Type B pancreatic cell (in vitro differentiated cells): ENCODE measurements around the gene GNB5. TPM values are rescaled to one million over a fixed set of nuclear protein-coding genes. Genes with fewer than 3 reads are reported as not detected.
"Not testable (repeated sequence)": the region's sequence is repeated elsewhere in the genome, so short reads cannot be mapped to it uniquely, and the experiment has no call there.

ENCODE experiments used
- DNase-seq: peaks from one replicate; pipeline ENCODE4 v3.0.0; 2021; ENCODE audit warnings: mixed read lengths; ENCODE audit not compliant: unreplicated experiment; ENCODE audit errors: extremely low spot score
- H3K27ac Mint-ChIP-seq: 2 replicates; pipeline ENCODE4 v1.8.0; 2021; ENCODE audit warnings: mild to moderate bottlenecking, mixed read lengths
- H3K27me3 Mint-ChIP-seq: 2 replicates; pipeline ENCODE4 v1.8.0; 2021; ENCODE audit warnings: mixed read lengths
- H3K36me3 Mint-ChIP-seq: 2 replicates; pipeline ENCODE4 v1.8.0; 2021; ENCODE audit warnings: mixed read lengths
- H3K4me1 Mint-ChIP-seq: one replicate; pipeline ENCODE4 v1.8.0; 2021; ENCODE audit warnings: mixed read lengths; ENCODE audit not compliant: unreplicated experiment
- H3K4me3 Mint-ChIP-seq: 2 replicates; pipeline ENCODE4 v1.8.0; 2021; ENCODE audit warnings: mild to moderate bottlenecking, mixed read lengths
- H3K9me3 Mint-ChIP-seq: 2 replicates; pipeline ENCODE4 v1.8.0; 2021; ENCODE audit warnings: mixed read lengths
- total RNA-seq: library from RNA; stranded (reverse); gene quantifications from 2 replicates; pipeline ENCODE4 v1.2.1, GENCODE V29; 2021; ENCODE audit warnings: low replicate concordance
- TF ChIP-seq, protein P1 (sequence below): fragments of 200-600 bp; sonication (generic); conservative IDR thresholded peaks from 2 replicates; pipeline ENCODE4 v1.5.0; 2021; ENCODE audit warnings: antibody characterized with exemption, mild to moderate bottlenecking

Gene GNB5
- total RNA-seq, 1 donor from 2014 or later = 19.9 TPM

DNA sequence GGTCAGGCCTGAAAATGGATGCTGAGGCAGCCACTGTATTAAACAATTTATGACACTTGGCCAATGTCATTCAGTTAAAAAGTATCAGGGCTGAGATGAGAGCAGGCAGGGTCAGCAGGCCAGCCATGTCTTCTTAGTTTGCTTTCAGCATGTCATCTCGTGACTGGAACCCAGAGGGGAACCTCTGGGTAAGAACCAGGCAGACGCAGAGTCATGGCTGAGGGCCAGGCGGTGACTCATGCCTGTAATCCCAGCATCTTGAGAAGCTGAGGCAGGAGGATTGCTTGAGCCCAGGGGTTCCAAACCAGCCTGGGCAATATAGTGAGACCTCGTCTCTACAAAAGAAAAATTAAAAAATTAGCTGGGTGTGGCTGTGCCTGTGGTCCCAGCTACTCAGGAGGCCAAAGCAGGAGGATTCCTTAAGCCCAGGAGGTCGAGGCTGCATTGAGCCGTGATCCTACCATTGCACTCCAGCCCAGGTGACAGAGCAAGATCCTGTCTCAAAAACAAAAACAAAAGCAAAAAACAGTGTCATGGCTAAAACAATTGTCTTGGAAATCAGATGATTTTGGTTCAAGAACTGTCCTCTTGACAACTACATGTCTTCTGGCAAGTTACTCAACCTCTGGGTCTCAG is 90.3 kb downstream of the GNB5 start:
- peaks cover 2% of the 10 kb centered on the region for H3K27me3 Mint-ChIP-seq
- DNase-seq = no peak
- H3K27ac Mint-ChIP-seq = no peak overlapping the region
- H3K36me3 Mint-ChIP-seq = no peaks in the 10 kb centered on the region
- peaks cover 5% of the 10 kb centered on the region for H3K4me1 Mint-ChIP-seq
- H3K4me3 Mint-ChIP-seq = no peak overlapping the region
- no peaks in the 10 kb centered on the region for H3K9me3 Mint-ChIP-seq
- TF ChIP-seq, protein P1, sequence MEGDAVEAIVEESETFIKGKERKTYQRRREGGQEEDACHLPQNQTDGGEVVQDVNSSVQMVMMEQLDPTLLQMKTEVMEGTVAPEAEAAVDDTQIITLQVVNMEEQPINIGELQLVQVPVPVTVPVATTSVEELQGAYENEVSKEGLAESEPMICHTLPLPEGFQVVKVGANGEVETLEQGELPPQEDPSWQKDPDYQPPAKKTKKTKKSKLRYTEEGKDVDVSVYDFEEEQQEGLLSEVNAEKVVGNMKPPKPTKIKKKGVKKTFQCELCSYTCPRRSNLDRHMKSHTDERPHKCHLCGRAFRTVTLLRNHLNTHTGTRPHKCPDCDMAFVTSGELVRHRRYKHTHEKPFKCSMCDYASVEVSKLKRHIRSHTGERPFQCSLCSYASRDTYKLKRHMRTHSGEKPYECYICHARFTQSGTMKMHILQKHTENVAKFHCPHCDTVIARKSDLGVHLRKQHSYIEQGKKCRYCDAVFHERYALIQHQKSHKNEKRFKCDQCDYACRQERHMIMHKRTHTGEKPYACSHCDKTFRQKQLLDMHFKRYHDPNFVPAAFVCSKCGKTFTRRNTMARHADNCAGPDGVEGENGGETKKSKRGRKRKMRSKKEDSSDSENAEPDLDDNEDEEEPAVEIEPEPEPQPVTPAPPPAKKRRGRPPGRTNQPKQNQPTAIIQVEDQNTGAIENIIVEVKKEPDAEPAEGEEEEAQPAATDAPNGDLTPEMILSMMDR = no peak

DNA sequence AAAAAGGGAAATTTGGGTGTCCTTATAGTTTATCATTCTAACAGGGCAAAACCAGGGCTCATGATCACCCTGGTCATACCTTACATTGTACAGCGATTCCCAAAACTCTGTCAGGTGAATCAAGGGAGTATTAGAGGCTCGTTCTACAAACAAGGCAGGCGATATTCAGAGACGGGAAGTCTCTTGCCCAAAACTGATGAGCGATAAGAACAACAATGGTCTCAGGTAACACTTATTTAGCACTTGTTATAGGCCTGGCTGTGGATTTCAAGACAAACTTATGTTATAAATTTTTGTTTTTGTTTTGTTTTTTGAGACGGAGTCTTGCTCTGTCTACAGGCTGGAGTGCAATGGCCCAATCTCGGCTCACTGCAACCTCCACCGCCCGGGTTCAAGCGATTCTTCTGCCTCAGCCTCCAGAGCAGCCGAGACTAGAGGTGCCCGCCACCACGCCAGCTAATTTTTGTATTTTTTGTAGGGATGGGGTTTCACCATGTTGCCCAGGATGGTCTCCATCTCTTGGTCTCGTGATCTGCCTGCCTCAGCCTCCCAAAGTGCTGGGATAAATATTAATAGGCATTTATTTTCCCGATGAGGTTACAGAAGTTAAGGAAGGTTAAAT is 91.4 kb downstream of the GNB5 start:
- H3K4me3 Mint-ChIP-seq = no peak overlapping the region
- H3K27ac Mint-ChIP-seq = no peak overlapping the region
- H3K27me3 Mint-ChIP-seq = peaks cover 2% of the 10 kb centered on the region
- no peak for DNase-seq
- no peaks in the 10 kb centered on the region for H3K36me3 Mint-ChIP-seq
- TF ChIP-seq, protein P1 = no peak
- peaks cover 5% of the 10 kb centered on the region for H3K4me1 Mint-ChIP-seq
- H3K9me3 Mint-ChIP-seq = no peaks in the 10 kb centered on the region

DNA sequence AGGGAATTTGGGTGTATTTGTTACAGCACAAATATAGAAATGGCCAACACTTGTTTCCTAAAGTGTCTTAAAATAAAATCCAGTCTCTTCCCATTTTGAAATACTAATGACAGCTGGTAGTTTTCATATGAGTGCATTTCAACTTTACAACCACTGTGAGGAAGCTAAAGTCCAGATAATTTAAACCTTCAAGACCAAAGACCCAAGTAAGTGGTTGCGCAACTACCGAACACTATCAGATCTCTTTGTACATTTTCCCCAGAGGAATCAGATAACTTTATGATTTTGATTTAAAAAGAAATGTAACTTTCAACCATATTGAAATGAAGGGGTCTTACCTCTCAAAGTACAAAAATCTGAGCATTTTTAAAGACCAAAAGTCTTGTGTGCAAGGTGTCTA is 92.9 kb downstream of the GNB5 start:
- Mint-ChIP-seq H3K4me3 (no peak overlapping the region), H3K9me3 (no peaks in the 10 kb centered on the region), H3K36me3 (no peaks in the 10 kb centered on the region), H3K4me1 (peaks cover 5% of the 10 kb centered on the region), H3K27me3 (peaks cover 2% of the 10 kb centered on the region), H3K27ac (no peak overlapping the region)
- DNase-seq = no peak
- TF ChIP-seq, protein P1 = no peak

DNA sequence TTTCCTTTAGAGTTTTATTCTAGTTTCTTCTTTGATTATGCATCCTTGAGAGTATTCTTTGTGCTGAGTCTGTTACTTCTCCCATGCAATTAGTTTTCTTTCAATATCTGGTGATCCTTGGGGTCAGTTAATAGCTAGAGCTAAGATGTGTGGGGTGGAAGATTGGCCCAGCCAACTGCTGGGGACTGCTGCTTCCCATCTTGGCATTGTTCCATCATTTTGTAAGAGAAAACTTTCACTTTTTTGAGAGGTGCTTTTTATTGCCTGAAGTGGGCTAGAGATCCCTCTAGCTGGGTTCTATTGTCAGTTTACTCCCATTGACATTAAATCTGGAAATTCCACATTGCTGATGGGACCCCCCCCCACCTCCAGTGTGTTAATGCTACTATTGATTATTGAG is 94.0 kb downstream of the GNB5 start:
- H3K27ac Mint-ChIP-seq = no peak overlapping the region
- DNase-seq = no peak

DNA sequence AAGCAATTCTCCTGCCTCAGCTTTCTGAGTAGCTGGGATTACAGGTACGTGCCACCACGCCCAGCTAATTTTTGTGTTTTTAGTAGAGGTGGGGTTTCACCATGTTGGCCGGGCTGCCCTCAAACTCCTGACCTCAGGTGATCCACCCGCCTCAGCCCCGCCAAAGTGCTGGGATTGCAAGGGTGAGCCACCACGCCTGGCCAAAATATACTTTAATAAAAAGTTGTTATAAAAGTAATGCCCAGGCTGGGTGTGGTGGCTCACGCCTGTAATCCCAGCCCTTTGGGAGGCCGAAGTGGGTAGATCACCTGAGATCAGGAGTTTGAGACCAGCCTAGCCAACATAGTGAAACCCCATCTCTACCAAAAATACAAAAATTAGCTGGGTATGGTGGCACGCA is 94.7 kb downstream of the GNB5 start:
- H3K4me3 Mint-ChIP-seq, DNase-seq, H3K27ac Mint-ChIP-seq, H3K4me1 Mint-ChIP-seq, H3K36me3 Mint-ChIP-seq, H3K9me3 Mint-ChIP-seq, H3K27me3 Mint-ChIP-seq: not testable (repeated sequence)

More for the DNA sequence above, 94.0 kb downstream of the GNB5 start:
- Mint-ChIP-seq H3K27me3 (peaks cover 2% of the 10 kb centered on the region), H3K36me3 (no peaks in the 10 kb centered on the region), H3K4me1 (peaks cover 5% of the 10 kb centered on the region), H3K9me3 (no peaks in the 10 kb centered on the region), H3K4me3 (no peak overlapping the region)
- TF ChIP-seq, protein P1 = no peak

DNA sequence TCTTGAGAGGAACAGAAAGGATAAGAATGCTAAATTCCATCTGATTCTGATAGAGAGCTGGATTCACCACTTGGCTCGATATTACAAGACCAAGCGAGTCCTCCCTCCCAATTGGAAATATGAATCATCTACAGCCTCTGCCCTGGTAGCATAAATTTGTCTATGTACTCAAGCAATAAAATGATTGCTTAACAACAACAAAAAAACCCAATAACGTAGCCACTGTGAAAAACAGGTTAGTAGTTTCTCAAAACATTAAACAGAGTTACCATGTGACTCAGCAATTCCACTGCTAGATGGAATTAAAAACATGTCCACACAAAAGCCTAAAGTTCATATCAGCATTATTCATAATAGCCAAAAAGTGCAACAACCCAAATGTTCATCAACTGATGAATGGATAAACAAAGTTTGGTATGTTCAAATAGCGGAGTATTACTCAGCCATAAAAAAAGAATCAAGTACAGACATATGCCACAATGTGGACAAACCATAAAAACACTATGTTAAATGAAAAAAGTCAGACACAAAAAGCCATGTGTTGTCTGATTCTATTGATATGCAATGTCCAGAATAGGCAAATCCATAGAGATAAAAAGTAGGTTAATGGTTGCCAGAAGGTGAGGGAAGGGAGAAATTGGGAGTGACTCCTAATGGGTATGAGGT is 95.5 kb downstream of the GNB5 start:
- Mint-ChIP-seq H3K27ac (no peak overlapping the region), H3K36me3 (no peaks in the 10 kb centered on the region), H3K27me3 (no peaks in the 10 kb centered on the region), H3K4me3 (no peak overlapping the region), H3K9me3 (no peaks in the 10 kb centered on the region), H3K4me1 (peaks cover 5% of the 10 kb centered on the region)
- no peak for DNase-seq
- TF ChIP-seq, protein P1 = no peak
